Adrenal gland (tissue), 5 donors: Measurements from ENCODE around the gene FTSJ3.

Experiments
- POLR2A ChIP-seq, 2 donors: fragments of 450-650 bp; IDR thresholded peaks; one replicate each; pipeline ENCODE4 v1.6.1; 2017; ENCODE audit warnings: antibody characterized with exemption in 2 of 2, mild to moderate bottlenecking in 2 of 2, moderate library complexity in 1 of 2
- TF ChIP-seq, protein P1 (sequence below), 6 experiments: fragments of 450-650 bp in 4 of 6; fragments of 200-600 bp in 2 of 6; sonication (generic) in 1 of 6; IDR thresholded peaks; 1 replicate in 5 of 6; 2 replicates in 1 of 6; pipeline versions ENCODE4 v1.5.1 to v1.8.0; 2016 to 2021; ENCODE audit warnings: antibody characterized with exemption in 6 of 6, mild to moderate bottlenecking in 2 of 6, moderate library complexity in 1 of 6
- donor health status: DM: no; HTN: no; CAD: no.

DNA sequence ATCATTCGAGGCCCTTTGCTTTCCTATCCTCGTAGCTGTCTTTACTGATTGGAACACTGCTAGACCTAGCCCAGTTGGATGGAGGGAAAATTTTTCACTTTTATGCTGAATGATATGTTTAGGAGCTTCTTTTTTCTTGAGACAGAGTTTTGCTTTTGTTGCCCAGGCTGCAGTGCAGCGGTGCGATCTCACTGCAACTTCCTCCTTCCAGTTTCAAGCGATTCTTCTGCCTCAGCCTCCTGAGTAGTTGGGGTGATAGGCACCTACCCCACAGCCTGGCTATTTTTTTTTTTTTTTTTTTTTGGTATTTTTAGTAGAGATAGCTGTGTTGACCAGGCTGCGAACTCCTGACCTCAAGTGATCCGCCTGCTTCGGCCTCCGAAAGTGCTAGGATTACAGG is 17.5 kb downstream of the FTSJ3 start:
- TF ChIP-seq, protein P1, sequence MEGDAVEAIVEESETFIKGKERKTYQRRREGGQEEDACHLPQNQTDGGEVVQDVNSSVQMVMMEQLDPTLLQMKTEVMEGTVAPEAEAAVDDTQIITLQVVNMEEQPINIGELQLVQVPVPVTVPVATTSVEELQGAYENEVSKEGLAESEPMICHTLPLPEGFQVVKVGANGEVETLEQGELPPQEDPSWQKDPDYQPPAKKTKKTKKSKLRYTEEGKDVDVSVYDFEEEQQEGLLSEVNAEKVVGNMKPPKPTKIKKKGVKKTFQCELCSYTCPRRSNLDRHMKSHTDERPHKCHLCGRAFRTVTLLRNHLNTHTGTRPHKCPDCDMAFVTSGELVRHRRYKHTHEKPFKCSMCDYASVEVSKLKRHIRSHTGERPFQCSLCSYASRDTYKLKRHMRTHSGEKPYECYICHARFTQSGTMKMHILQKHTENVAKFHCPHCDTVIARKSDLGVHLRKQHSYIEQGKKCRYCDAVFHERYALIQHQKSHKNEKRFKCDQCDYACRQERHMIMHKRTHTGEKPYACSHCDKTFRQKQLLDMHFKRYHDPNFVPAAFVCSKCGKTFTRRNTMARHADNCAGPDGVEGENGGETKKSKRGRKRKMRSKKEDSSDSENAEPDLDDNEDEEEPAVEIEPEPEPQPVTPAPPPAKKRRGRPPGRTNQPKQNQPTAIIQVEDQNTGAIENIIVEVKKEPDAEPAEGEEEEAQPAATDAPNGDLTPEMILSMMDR (IDR thresholded peaks at IDR 0.05) = no peak
- TF ChIP-seq POLR2A (IDR thresholded peaks at IDR 0.05) = no peak
